GM18867 (cell line): Measurements from ENCODE around the gene HACL1.
"Not testable (repeated sequence)": the region's sequence is repeated elsewhere in the genome, so short reads cannot be mapped to it uniquely, and the experiment has no call there.

Experiments used
- ATAC-seq: cut with Tn5 transposase; IDR thresholded peaks from one replicate; pipeline ENCODE4 v1.9.1; 2021; ENCODE audit warnings: mild to moderate bottlenecking, moderate library complexity; ENCODE audit not compliant: unreplicated experiment

The HACL1 gene

DNA sequence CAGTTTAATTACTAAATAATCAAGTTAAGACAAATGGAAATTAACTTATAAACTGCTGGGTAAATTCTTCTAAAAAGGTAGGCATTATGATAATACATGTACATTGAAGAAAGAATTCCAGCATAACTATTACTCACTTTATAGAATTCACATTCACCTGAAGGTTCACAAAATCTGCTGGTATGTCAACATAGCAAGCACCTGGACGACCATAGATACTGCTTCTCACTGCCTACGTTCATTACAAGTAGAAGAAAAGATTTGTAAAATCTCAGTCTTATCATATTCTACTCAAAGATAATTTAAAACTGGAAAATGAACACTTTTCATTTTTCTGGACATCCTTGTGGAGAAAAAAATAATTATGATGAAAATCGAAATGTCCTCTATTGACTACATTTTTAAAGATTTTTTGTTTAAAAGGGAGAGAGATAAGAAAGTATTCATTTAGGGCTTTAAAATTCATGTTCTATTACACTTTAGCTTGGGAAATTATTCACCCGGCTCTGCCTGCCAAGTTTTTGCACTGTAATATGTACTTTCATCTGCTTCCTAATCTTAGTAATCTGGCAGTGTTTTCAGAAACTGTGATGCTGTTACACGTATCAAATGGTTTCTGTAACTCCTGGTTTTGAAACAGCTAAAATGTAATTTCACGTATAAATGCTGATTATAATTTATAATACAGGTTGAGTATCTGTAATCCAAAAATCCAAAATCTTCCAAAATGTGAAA, 16.1 kb downstream of the HACL1 start:
- no peak for ATAC-seq

DNA sequence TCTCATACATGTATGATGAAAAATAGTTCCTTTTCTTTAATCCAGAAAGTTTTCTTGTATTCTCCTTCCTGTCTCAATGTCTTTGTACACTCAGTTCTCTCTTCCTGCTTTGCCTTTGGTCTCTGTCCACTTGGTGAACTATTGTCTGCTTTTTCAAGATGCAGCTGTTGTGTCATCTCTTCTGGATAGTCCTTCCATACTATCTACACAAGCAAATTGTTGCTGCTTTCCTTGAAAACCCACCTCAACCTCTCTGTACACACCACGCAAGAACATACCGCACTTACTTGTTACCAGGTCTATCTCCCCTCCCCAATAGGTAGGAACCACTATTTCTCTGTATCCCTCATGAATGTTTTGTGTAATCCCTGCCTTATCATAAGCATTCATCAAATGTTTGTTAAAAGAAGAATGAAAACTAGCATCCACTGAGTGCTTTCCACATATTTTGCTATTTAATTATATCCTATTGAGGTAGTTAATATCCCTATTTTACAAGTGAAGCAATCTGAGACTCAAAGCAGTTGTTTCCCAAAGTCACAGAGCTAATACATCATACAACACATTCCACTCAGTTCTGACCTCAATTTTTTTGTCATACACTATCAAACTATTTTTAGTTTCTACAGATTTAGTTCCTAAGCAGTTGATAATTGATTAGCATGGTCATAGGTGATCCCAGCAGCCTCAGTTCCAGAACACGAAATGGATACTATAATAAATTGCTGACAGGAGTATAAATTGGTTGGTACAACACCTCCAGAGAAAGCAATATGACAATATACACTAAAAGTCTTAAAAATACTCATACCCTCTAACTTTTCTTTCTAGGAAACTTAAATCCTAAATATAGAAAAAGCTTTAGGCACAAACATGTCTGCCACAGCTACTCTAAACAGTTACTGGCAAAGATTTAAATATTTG, 19.6 kb downstream of the HACL1 start:
- no peak for ATAC-seq

DNA sequence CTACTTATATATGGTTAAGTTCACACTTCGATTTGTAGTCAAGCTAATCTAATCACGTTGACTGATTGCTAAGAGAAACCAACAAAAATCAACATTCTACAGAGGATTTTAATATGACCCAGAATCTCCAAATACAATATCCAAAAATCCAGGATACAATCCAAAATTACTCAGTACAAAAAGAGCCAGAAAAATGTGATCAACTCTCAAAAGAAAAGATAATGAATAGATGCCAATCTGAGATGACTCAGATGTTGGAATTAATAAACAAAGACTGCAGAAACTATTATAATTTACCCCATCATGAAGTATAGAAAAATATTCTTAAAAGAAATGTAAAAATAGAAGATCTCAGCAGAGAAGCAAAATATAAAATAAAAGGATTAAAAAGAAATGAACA, 22.3 kb downstream of the HACL1 start:
- no peak for ATAC-seq

DNA sequence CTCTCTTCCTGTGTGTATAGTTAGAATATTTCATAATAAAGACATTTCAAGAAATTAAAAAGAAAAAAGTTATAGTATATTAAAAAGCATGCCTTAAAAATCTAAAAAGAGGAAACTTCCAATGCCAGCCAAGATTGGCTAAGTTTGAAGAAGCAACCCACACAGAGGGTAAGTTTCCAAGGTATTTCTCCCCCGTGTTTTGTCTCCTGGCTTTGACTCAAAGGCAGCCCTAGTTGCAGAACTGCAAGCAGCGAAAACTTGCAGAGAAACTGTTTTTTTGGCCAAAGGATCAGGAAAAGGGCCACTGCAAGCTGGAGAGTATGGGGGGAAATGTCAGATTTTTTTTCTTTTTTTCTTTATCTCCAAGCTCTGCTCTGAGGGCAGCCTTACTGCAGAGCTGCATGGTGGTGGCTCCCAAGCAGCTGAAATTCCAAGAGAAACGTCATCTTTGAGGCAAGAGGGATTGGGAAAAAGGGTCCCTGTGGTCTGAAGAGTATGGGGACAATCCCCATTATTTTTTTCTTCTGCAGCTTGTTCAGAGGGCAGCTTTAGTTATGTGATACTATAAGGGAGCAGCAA, 23.0 kb downstream of the HACL1 start:
- no peak for ATAC-seq

DNA sequence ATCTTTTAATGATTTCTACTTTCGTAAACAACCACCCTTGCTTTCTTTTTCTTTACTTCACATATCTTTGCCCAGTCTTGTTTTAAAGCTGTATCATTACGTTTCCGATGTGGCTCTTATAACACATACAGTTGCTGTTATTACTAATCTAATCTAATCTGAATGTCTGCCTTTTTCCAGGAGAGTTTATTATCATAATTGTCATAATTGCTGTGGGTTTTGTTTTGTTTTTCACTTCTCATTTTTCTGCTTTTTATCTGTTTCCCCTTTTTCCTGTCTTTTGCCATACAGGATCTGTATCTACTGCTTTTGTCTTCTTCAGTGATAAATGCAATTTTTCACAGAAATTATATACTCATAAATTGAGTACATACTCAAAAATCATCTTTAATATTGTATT, 24.9 kb downstream of the HACL1 start:
- ATAC-seq = no peak

DNA sequence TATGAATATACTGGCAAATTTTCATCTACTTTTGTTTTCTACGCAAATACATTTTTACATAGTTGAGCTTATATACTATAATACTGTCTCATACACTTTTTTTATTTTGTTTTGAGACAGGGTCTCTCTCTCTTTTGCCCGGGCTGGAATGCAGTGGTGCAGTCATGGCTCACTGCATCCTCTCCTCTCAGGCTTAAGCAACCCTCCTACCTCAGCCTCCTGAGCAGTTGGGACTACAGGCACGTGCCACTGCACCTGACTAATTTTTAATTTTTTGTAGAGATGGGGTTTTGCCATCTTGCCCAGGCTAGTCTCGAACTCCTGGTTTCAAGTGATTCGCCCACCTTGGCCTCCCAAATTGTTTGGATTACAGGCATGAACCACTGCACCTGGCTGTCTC, 25.9 kb downstream of the HACL1 start:
- no peak for ATAC-seq

DNA sequence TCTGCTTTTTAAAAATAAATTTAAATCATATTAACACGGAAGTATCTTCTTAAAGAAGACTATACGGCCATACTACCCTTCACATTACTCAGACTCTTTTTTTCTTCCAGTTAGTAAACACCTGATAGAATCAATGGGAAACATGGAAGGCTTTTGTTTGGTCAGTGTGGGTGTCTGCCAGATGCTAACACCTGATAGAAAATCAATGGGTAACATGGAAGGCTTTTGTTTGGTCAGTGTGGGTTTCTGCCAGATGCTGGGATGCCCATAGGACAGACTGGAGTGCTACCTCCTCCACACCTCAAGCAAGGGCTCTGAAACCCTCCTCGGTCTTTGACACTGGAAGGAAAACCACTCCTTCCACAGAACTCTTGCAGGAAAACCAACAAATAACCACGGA, 29.2 kb downstream of the HACL1 start:
- ATAC-seq = no peak

DNA sequence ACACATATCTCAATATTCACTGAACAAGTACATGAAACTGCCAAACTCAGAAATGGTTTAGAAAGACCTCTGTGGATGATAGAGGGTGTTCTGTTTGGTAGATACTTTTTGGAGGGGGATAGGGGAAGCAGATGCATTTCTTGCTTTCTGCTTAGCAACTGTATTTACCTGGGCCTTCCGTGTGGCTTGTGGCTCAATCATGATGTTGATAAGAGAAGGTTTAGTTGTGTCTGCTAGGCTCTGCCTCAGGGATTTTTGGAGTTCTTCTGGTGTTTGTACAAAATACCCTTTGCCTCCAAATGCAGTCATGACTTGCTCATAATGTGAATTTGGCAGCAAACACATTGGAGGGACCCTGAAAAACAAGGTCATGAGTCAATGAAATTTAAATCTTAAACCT, 38.2 kb downstream of the HACL1 start:
- no peak for ATAC-seq

DNA sequence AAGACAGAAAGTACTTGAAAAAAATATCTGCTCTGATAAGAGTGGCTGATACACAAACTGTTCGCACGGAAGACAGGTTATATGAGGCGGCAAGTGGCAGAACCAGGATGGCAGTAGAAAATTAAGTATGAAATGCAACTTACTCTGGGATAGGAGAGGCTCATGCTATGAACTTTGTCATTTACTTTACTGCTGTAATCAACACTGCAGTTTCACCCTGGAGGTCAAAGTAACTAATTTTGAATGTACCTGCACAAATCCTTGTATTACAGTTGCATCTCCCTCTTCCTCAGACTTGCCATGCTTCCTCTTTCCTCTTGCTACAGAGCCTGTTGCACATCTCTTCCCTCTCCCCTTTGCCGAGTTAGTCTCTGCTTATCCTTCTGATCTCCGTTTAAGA, 38.8 kb downstream of the HACL1 start:
- ATAC-seq = no peak

DNA sequence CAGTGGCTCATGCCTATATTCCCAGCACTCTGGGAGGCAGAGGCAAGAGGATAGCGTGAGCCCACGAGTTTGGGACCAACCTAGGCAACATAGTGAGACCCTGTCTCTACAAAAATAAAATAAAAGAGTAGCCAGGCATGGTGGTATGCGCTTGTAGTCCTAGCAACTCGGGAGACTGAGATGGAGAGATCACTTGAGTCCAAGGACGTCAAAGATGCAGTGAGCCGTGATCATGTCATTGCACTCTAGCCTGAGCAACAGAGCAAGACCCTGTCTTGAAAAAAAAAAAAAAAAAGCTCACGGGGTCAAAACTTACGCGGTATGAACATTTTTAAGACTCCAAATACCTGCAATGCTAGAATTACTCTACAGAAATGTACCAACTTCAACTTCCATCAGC, 42.8 kb downstream of the HACL1 start:
- ATAC-seq = no peak

DNA sequence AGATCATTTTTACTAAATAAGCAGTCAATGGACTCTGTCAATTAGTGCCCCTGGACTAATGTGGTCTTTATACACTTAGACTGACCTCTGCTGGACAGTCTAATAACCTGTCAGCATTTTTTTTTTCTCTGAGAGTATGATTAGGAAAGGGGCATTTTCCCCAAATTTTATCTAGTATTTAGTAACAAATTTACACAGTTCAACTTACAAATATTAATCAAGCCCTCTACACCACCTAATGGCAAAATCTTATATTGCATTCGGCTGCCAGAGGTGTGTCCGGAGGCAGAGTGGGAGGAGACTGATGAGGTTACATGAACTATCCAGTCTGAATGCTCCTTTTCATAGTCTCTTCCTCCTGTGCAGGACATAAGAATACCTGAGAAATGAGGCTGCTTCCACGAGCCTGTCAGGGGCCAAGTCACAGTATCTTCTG, 43.8 kb downstream of the HACL1 start:
- peak; percentile 77 for ATAC-seq

DNA sequence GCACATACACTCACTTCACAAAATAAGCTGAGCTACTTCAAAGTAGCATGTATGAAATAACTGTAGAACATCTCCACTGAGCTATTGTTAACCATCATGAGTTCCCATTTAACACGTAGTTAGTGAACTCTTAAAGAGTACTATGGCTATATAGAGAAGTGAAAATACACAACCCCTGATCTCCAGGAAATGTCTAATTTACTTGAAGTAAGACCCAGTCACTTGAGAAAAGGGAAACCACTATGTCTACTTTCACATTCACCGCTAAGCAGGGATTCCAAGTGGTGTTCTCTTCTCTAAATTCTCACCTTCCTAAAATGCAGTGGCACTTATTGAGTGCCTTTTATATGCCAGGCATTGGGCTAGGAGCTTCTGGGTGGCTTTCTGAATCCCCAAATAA, 44.9 kb downstream of the HACL1 start:
- ATAC-seq = peak; percentile 80

DNA sequence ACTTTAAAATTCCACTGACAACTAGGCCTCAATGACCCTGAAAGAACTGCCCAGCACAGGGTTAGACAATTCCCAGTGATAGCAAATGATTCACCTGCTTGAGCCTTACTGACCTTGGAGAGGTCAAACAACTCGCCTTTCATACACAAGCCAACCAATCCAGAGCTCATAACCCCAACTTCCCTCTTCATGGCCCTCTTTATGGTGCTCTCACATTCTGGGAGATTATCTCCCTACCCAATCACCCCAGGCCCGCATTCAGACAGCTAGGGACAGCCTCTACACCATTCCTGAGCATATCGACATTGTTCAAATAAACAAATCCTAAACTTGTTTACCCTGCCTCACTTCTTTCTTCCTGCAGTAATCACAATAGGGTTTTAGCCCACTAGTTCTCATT, 47.6 kb downstream of the HACL1 start:
- no peak for ATAC-seq

DNA sequence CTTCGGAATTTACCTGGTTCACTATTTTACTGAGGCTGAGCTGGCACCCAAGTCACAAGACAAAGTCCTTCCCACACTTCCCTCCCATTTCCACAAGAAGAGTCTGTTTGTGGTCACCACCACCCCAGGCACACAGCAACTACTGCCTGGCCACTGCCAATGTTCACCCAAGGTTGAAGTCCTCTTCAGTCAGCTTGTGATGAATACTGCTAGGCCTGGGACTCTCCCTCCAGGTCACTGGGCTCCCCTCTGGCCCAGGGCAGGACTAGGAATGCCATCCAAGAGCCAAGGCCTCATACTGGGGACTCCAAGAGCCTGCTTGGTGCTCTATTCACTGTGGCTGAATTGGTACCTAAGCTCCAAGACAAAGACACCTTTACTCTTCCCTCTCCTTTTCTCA, 49.5 kb downstream of the HACL1 start:
- no peak for ATAC-seq

DNA sequence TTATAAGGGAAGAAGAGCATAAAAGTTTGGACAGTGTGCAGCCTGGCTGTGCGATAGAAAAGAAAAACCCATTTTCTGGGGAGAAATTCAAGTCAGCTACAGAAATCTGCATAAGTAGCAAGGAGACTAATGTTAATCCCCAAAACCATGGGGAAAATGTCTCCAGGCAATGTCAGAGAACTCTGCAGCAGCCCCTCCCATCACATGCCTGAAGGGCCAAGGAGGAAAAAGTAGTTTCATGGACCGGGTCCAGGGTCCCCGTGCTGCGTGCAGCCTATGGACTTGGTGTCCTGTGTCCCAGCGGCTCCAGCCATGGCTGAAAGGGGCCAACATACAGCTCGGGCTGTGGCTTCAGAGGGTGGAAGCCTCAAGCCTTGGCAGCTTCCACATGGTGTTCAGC, 51.5 kb downstream of the HACL1 start:
- ATAC-seq = no peak

DNA sequence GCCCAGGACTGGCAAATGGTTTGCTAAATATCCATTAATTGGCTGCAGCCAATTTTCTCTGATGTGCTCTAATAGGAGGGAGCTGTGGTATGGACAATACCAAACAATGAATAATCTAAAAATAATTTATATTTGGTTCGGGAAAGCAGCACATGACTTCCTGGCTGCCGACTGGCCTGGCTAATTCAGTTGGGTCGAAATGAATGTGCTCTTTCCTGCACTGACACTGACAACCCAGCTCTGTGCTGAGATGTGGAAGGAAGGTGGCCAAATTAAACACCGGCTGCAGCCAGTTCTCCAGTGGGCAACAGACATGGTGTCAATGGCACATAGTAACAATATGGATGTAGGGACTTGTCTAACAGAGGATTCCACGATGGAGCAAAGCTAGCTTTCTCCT, 58.8 kb downstream of the HACL1 start:
- no peak for ATAC-seq

DNA sequence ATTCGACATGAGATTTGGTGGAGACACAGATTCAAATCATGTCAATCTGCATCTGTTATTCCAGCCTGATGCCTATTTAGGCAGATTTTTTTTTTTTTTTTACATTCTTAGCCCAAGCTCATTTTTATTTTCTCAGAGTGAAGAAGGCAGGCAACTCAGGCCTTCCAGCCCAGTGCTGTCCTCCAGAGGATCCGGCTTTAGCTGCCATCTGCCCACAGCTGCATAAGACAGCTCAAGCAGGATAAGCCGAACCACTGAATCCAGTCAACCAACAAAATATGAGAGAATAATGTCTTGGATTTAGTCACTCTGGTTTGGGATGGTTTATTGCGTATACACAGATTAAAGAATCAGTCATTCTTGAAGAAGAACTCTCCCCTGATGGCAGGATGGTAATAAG, 60.0 kb downstream of the HACL1 start:
- no peak for ATAC-seq

DNA sequence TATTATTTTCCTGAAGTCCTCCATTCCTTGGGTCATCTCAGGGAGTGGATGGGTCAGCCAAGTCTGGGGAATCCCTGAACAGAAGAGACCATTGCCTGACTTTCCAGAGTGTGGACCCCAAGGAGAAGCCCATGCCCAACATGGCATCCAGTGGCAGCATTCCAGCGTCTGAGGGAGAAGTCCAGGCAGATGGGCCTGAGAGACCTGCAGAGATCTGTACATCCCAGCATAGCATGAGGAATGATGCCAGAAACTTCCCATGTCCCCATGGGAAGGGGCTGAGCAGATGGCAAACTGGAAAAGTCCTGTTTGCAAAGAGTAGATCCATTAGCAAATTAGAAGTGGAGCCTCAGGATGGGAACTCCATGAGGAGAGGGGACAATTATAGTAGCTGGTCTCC, 62.3 kb downstream of the HACL1 start:
- ATAC-seq = no peak

DNA sequence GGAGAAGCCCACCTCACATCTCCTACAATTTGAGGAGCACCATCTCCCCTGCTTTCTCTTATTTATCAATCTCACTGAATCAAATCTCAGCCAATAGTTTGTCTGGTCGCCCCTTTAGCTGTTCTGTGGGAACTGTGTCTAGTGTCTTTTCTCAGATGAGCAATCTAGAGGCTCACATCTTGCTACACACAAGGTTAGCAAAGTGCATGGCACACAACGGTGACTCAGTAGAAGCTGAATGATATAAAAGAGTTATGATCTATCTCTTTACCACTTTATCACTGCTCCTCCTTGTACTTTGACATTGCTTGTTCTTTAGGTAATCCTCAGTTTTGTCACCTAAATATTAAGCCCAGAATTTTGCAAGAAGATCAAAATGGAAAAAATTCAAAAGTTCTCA, 63.0 kb downstream of the HACL1 start:
- ATAC-seq = no peak

DNA sequence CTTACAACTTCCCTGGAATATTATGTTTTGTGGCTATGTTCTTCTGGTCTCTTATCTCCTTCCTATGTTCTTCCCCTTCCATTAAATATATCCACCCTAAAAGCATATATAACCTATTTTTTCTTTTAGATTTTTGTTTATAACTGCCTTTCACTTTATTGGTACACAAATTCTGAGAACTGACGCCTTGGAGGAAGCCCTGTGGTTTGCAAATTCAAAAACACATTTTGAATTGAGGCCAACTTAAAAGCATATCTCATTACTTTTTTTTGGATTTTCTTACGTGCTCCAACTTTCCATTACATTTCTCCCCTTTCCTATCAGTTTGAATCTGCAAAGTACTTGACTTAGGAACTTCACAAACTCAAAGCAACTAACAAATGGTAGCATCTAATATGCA, 64.5 kb downstream of the HACL1 start:
- ATAC-seq = no peak

DNA sequence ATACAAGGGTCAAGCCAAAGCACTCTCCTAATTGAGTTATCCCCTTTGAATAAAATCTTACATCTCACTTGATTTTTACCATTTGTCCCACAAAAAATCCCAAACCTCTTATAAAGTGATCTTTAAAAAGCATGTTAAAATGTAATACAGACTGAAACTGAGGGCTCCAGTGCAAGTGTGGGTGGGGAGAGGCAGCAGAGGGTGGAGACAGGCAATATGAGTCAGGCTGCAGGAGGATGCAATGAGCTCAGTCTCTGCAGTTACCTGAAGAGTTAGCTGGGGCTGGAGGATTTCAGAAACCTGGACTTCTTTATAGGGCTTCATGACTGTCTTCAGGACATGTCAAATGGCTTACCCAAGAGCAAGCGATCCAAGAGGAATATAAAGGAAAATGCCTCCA, 65.6 kb downstream of the HACL1 start:
- no peak for ATAC-seq

DNA sequence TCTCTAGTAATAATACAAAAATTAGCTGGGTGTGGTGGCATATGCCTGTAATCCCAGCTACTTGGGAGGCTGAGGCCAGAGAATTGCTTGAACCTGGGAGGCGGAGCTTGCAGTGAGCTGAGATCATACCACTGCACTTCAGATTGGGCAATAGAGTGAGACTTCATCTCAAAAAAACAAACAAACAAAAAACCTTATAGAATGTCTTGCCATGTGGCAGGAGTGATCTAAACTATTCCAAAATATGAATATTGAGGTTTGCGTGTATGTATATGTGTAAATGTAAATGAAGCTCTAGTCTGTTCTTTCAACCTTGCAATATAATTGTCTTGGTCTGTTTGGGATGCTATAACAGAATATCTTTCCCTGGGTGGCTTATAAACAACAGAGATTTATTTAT, 68.8 kb downstream of the HACL1 start:
- not testable (repeated sequence) for ATAC-seq
